HEK293 (cell line): Measurements from ENCODE around the gene TPD52L1.

Experiments used
- CTCF ChIA-PET: fragments of 350-600 bp; formaldehyde crosslinking; extraction: SDS; loops from one replicate; lab custom pipeline; 2021; ENCODE audit warnings: antibody characterized with exemption; lab: Yijun Ruan, JAX
- POLR2A ChIA-PET: fragments of 300-600 bp; formaldehyde crosslinking; extraction: SDS; loops from one replicate; lab custom pipeline; 2020; ENCODE audit warnings: antibody characterized with exemption, inconsistent platforms; lab: Yijun Ruan, JAX
- H3K27ac ChIP-seq: fragments of 200-500 bp; sonication (Bioruptor generic); 2 replicates; pipeline ENCODE4 v1.5.1; 2014; ENCODE audit warnings: low read depth, low read length, control low read depth, inconsistent platforms; ENCODE audit errors: extremely low read depth
- H3K36me3 ChIP-seq, 2 experiments: fragments of 200-500 bp in 1 of 2; sonication (Bioruptor generic) in 1 of 2; 1 replicate in 1 of 2; 2 replicates in 1 of 2; pipeline ENCODE4 v1.5.1; 2014 to 2017; ENCODE audit warnings: inconsistent platforms in 2 of 2, low read length in 2 of 2; ENCODE audit not compliant: control insufficient read depth in 2 of 2, insufficient read depth in 1 of 2
- H3K4me1 ChIP-seq: fragments of 200-500 bp; sonication (Bioruptor generic); 2 replicates; pipeline ENCODE4 v1.5.1; 2014; ENCODE audit warnings: mild to moderate bottlenecking, low read length, inconsistent platforms; ENCODE audit not compliant: control insufficient read depth, insufficient read depth
- H3K4me3 ChIP-seq: 2 replicates; pipeline ENCODE4 v1.5.1; 2011; ENCODE audit warnings: low read depth, mild to moderate bottlenecking, control low read depth, low read length, moderate library complexity
- H3K9me3 ChIP-seq: fragments of 200-500 bp; sonication (Bioruptor generic); 2 replicates; pipeline ENCODE4 v1.5.1; 2014; ENCODE audit warnings: low read depth, low read length, inconsistent platforms; ENCODE audit not compliant: control insufficient read depth, insufficient read depth
- BCL11A ChIP-seq: fragments of 450-650 bp; formaldehyde crosslinking; IDR thresholded peaks from 2 replicates; pipeline ENCODE4 v1.5.1; 2016; ENCODE audit warnings: low read depth, missing biosample characterization, missing genetic modification characterization
- GLI2 ChIP-seq: fragments of 450-650 bp; formaldehyde crosslinking; IDR thresholded peaks from 2 replicates; pipeline ENCODE4; 2017; ENCODE audit warnings: missing biosample characterization, missing genetic modification characterization, low read depth, borderline replicate concordance
- IKZF3 ChIP-seq: fragments of 450-650 bp; IDR thresholded peaks from 2 replicates; pipeline ENCODE4 v1.5.0; 2018; ENCODE audit warnings: missing biosample characterization, mild to moderate bottlenecking, missing genetic modification characterization, moderate library complexity
- OSR2 ChIP-seq: fragments of 450-650 bp; formaldehyde crosslinking; IDR thresholded peaks from 2 replicates; pipeline ENCODE4 v1.5.1; 2016; ENCODE audit warnings: missing biosample characterization, missing genetic modification characterization
- TRIM28 ChIP-seq: IDR thresholded peaks from 2 replicates; pipeline ENCODE4 v1.6.1; 2011; ENCODE audit warnings: low read length, control low read depth, borderline replicate concordance
- WT1 ChIP-seq: fragments of 450-650 bp; formaldehyde crosslinking; IDR thresholded peaks from 2 replicates; pipeline ENCODE4 v1.5.1; 2016; ENCODE audit warnings: missing biosample characterization, missing genetic modification characterization
- ZBTB17 ChIP-seq: fragments of 450-650 bp; formaldehyde crosslinking; IDR thresholded peaks from 2 replicates; pipeline ENCODE4 v1.5.1; 2016; ENCODE audit warnings: missing biosample characterization, missing genetic modification characterization
- ZBTB21 ChIP-seq: fragments of 450-650 bp; formaldehyde crosslinking; IDR thresholded peaks from 2 replicates; pipeline ENCODE4 v1.5.1; 2017; ENCODE audit warnings: missing biosample characterization, missing genetic modification characterization
- ZNF10 ChIP-seq: fragments of 450-650 bp; formaldehyde crosslinking; IDR thresholded peaks from 2 replicates; pipeline ENCODE4 v1.5.1; 2017; ENCODE audit warnings: missing biosample characterization, missing genetic modification characterization
- ZNF184 ChIP-seq: fragments of 450-650 bp; IDR thresholded peaks from 2 replicates; pipeline ENCODE4 v1.5.1; 2018; ENCODE audit warnings: missing biosample characterization, mild to moderate bottlenecking, missing genetic modification characterization
- ZNF239 ChIP-seq: fragments of 450-650 bp; formaldehyde crosslinking; IDR thresholded peaks from 2 replicates; pipeline ENCODE4 v1.5.1; 2016; ENCODE audit warnings: missing biosample characterization, missing genetic modification characterization
- ZNF24 ChIP-seq: fragments of 450-650 bp; formaldehyde crosslinking; IDR thresholded peaks from 2 replicates; pipeline ENCODE4 v1.5.1; 2016; ENCODE audit warnings: missing biosample characterization, missing genetic modification characterization
- ZNF335 ChIP-seq: fragments of 450-650 bp; formaldehyde crosslinking; conservative IDR thresholded peaks from 2 replicates; pipeline ENCODE4 v1.5.1; 2016; ENCODE audit warnings: missing biosample characterization, missing genetic modification characterization
- ZNF391 ChIP-seq: fragments of 450-650 bp; formaldehyde crosslinking; IDR thresholded peaks from 2 replicates; pipeline ENCODE4 v1.5.1; 2016; ENCODE audit warnings: low read depth, missing biosample characterization, missing genetic modification characterization, borderline replicate concordance
- ZNF394 ChIP-seq: fragments of 450-650 bp; formaldehyde crosslinking; IDR thresholded peaks from 2 replicates; pipeline ENCODE4 v1.5.1; 2016; ENCODE audit warnings: missing biosample characterization, missing genetic modification characterization, mild to moderate bottlenecking, moderate library complexity, borderline replicate concordance
- ZNF610 ChIP-seq: fragments of 450-650 bp; formaldehyde crosslinking; IDR thresholded peaks from 2 replicates; pipeline ENCODE4 v1.5.1; 2016; ENCODE audit warnings: missing biosample characterization, missing genetic modification characterization, borderline replicate concordance
- ZNF843 ChIP-seq: fragments of 450-650 bp; formaldehyde crosslinking; IDR thresholded peaks from 2 replicates; pipeline ENCODE4 v1.5.1; 2016; ENCODE audit warnings: missing biosample characterization, missing genetic modification characterization
- TF ChIP-seq, protein P1 (sequence below): fragments of 450-650 bp; formaldehyde crosslinking; IDR thresholded peaks from 2 replicates; pipeline ENCODE4 v1.5.1; 2016; ENCODE audit warnings: missing biosample characterization, missing genetic modification characterization
- TF ChIP-seq, protein P2 (sequence below): fragments of 450-650 bp; formaldehyde crosslinking; IDR thresholded peaks from 2 replicates; pipeline ENCODE4 v1.5.1; 2016; ENCODE audit warnings: missing biosample characterization, missing genetic modification characterization
- TF ChIP-seq, protein P3 (sequence below): fragments of 450-650 bp; formaldehyde crosslinking; IDR thresholded peaks from 2 replicates; pipeline ENCODE4 v1.5.1; 2017; ENCODE audit warnings: missing biosample characterization, missing genetic modification characterization
- TF ChIP-seq, protein P4 (sequence below): fragments of 450-650 bp; formaldehyde crosslinking; IDR thresholded peaks from 2 replicates; pipeline ENCODE4 v1.5.1; 2017; ENCODE audit warnings: missing biosample characterization, missing genetic modification characterization
- TF ChIP-seq, protein P5 (sequence below): fragments of 450-650 bp; formaldehyde crosslinking; IDR thresholded peaks from 2 replicates; pipeline ENCODE4 v1.5.1; 2016; ENCODE audit warnings: missing biosample characterization, missing genetic modification characterization
- TF ChIP-seq, protein P6 (sequence below): fragments of 450-650 bp; formaldehyde crosslinking; IDR thresholded peaks from 2 replicates; pipeline ENCODE4 v1.5.1; 2016; ENCODE audit warnings: missing biosample characterization, missing genetic modification characterization
- TF ChIP-seq, protein P7 (sequence below): fragments of 450-650 bp; formaldehyde crosslinking; IDR thresholded peaks from 2 replicates; pipeline ENCODE4 v1.5.1; 2017; ENCODE audit warnings: missing biosample characterization, mild to moderate bottlenecking, missing genetic modification characterization, moderate library complexity

TPD52L1 gene

DNA sequence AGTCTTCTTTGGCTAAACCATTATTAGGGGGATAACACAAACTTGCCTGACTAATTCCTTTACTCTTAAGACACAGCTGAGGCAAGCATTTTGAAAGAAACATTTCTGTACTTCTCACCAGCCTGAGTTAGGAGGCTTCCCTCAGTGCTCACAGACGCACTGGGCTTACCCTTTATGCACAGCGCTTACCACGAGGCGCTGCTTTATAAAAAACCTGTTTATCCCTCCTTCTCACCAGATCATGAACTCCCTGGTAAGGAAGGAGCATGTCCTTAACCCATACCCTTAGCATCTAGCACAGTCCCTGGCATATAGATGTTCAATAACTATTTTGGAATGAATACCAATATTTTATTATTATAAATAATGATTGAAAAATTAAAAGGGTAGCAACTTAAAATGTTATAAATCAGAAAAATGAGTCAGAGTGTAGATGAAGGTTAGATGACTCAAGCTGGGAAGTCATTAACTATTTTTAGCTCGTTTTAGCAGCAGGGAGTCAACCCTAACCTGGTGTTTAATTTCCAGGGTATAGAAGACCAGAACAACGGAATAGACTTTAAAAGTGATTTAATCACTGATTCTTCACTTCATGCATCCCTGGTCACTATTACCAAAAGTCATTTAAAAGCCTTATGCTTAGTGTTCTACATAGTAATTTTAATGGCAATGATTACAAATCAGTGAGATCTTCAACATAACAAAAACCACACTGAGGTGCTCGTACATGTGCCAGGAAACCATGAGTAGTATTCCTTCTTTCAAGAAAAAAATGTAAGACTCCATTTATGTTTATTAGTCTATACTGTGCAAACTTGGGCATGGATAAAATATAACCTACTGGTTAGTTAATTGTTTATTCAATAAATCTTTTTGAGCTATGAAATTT, 4.1 kb upstream of the TPD52L1 start:
- CTCF ChIA-PET, result interaction anchor here (0.5 to 3.4 kb wide), 14 partner anchors 8 to 279 kb away, joined by 3 to 15 read pairs (median 4); no protein-coding TSS in a partner anchor
- H3K9me3 ChIP-seq, result no peaks in the 10 kb centered on the region
- POLR2A ChIA-PET, result interaction anchor here (0.5 to 0.7 kb wide), 2 partner anchors 74 to 152 kb away, joined by 3 read pairs; no protein-coding TSS in a partner anchor
- TF ChIP-seq GLI2 (tag by site-specific recombination) (peak; percentile 48; the same call in 1 of the 2 replicates), TRIM28 (peak; percentile 43; the same call in 1 of the 2 replicates), ZNF335 (peak; percentile 47; the same call in 1 of the 2 replicates), ZBTB17 (tag by site-specific recombination) (peak; percentile 52), WT1 (tag by site-specific recombination) (peak; percentile 83), BCL11A (0 out of 2 replicates have a peak, but pooled peaks have one; percentile 46), ZNF24 (tag by site-specific recombination) (0 out of 2 replicates have a peak, but pooled peaks have one; percentile 2), ZNF391 (tag by site-specific recombination) (peak; percentile 33; the same call in 1 of the 2 replicates), OSR2 (peak; percentile 42; the same call in 1 of the 2 replicates), ZNF184 (tag by site-specific recombination) (peak; percentile 62; the same call in 1 of the 2 replicates), ZNF394 (peak; percentile 38), IKZF3 (tag by site-specific recombination) (peak; percentile 62), ZNF610 (tag by site-specific recombination) (no peak), ZNF10 (tag by site-specific recombination) (peak; percentile 63; the same call in 1 of the 2 replicates), ZBTB21 (tag by site-specific recombination) (peak; percentile 18; the same call in 1 of the 2 replicates), ZNF843 (peak; percentile 69), ZNF239 (tag by site-specific recombination) (no peak)
- TF ChIP-seq, protein P1, sequence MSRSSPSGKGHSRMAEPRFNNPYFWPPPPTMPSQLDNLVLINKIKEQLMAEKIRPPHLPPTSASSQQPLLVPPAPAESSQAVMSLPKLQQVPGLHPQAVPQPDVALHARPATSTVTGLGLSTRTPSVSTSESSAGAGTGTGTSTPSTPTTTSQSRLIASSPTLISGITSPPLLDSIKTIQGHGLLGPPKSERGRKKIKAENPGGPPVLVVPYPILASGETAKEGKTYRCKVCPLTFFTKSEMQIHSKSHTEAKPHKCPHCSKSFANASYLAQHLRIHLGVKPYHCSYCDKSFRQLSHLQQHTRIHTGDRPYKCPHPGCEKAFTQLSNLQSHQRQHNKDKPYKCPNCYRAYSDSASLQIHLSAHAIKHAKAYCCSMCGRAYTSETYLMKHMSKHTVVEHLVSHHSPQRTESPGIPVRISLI (tag by site-specific recombination), result peak; percentile 84
- TF ChIP-seq, protein P2, sequence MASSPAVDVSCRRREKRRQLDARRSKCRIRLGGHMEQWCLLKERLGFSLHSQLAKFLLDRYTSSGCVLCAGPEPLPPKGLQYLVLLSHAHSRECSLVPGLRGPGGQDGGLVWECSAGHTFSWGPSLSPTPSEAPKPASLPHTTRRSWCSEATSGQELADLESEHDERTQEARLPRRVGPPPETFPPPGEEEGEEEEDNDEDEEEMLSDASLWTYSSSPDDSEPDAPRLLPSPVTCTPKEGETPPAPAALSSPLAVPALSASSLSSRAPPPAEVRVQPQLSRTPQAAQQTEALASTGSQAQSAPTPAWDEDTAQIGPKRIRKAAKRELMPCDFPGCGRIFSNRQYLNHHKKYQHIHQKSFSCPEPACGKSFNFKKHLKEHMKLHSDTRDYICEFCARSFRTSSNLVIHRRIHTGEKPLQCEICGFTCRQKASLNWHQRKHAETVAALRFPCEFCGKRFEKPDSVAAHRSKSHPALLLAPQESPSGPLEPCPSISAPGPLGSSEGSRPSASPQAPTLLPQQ (tag by site-specific recombination), result 0 out of 2 replicates have a peak, but pooled peaks have one; percentile 18
- TF ChIP-seq, protein P3, sequence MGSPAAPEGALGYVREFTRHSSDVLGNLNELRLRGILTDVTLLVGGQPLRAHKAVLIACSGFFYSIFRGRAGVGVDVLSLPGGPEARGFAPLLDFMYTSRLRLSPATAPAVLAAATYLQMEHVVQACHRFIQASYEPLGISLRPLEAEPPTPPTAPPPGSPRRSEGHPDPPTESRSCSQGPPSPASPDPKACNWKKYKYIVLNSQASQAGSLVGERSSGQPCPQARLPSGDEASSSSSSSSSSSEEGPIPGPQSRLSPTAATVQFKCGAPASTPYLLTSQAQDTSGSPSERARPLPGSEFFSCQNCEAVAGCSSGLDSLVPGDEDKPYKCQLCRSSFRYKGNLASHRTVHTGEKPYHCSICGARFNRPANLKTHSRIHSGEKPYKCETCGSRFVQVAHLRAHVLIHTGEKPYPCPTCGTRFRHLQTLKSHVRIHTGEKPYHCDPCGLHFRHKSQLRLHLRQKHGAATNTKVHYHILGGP, result 0 out of 2 replicates have a peak, but pooled peaks have one; percentile 7
- TF ChIP-seq, protein P4, sequence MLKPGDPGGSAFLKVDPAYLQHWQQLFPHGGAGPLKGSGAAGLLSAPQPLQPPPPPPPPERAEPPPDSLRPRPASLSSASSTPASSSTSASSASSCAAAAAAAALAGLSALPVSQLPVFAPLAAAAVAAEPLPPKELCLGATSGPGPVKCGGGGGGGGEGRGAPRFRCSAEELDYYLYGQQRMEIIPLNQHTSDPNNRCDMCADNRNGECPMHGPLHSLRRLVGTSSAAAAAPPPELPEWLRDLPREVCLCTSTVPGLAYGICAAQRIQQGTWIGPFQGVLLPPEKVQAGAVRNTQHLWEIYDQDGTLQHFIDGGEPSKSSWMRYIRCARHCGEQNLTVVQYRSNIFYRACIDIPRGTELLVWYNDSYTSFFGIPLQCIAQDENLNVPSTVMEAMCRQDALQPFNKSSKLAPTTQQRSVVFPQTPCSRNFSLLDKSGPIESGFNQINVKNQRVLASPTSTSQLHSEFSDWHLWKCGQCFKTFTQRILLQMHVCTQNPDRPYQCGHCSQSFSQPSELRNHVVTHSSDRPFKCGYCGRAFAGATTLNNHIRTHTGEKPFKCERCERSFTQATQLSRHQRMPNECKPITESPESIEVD (tag by site-specific recombination), result peak; percentile 80
- TF ChIP-seq, protein P5, sequence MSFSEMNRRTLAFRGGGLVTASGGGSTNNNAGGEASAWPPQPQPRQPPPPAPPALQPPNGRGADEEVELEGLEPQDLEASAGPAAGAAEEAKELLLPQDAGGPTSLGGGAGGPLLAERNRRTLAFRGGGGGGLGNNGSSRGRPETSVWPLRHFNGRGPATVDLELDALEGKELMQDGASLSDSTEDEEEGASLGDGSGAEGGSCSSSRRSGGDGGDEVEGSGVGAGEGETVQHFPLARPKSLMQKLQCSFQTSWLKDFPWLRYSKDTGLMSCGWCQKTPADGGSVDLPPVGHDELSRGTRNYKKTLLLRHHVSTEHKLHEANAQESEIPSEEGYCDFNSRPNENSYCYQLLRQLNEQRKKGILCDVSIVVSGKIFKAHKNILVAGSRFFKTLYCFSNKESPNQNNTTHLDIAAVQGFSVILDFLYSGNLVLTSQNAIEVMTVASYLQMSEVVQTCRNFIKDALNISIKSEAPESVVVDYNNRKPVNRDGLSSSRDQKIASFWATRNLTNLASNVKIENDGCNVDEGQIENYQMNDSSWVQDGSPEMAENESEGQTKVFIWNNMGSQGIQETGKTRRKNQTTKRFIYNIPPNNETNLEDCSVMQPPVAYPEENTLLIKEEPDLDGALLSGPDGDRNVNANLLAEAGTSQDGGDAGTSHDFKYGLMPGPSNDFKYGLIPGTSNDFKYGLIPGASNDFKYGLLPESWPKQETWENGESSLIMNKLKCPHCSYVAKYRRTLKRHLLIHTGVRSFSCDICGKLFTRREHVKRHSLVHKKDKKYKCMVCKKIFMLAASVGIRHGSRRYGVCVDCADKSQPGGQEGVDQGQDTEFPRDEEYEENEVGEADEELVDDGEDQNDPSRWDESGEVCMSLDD (tag by site-specific recombination), result no peak
- TF ChIP-seq, protein P6, sequence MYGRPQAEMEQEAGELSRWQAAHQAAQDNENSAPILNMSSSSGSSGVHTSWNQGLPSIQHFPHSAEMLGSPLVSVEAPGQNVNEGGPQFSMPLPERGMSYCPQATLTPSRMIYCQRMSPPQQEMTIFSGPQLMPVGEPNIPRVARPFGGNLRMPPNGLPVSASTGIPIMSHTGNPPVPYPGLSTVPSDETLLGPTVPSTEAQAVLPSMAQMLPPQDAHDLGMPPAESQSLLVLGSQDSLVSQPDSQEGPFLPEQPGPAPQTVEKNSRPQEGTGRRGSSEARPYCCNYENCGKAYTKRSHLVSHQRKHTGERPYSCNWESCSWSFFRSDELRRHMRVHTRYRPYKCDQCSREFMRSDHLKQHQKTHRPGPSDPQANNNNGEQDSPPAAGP (tag by site-specific recombination), result 0 out of 2 replicates have a peak, but pooled peaks have one; percentile 39
- TF ChIP-seq, protein P7, sequence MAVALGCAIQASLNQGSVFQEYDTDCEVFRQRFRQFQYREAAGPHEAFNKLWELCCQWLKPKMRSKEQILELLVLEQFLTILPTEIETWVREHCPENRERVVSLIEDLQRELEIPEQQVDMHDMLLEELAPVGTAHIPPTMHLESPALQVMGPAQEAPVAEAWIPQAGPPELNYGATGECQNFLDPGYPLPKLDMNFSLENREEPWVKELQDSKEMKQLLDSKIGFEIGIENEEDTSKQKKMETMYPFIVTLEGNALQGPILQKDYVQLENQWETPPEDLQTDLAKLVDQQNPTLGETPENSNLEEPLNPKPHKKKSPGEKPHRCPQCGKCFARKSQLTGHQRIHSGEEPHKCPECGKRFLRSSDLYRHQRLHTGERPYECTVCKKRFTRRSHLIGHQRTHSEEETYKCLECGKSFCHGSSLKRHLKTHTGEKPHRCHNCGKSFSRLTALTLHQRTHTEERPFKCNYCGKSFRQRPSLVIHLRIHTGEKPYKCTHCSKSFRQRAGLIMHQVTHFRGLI (tag by site-specific recombination), result peak; percentile 27; the same call in 1 of the 2 replicates

More for the DNA sequence above, 4.1 kb upstream of the TPD52L1 start:
- Histone ChIP-seq H3K27ac (no peak overlapping the region), H3K4me1 (no peaks in the 10 kb centered on the region; the same call in 1 of the 2 replicates), H3K36me3 (no peaks in the 10 kb centered on the region), H3K4me3 (no peak overlapping the region)
